ENCODE measurements around the gene PSME2. TPM values are rescaled to one million over a fixed set of nuclear protein-coding genes. Genes with fewer than 3 reads are reported as not detected.

The PSME2 gene
- total and polyA plus RNA-seq, 2 of the 13 experiments (the other 11 are each of a cell fraction or from before 2014, with no cell fraction given) = 332 to 716 TPM

GRCh38 chr14:24188251-24189058 is 42.0 kb upstream of the PSME2 start, which contains the start of gene IPO4 (continued):
- TF ChIP-seq USF2 (IDR thresholded peaks at IDR 0.05; ENCODE audit: low read depth, low read length) (peak; percentile 89), USF2 (CRISPR knock-in tag; IDR thresholded peaks at IDR 0.05; ENCODE audit: borderline replicate concordance) (peak; percentile 94), TIGD3 (CRISPR knock-in tag; IDR thresholded peaks at IDR 0.05; ENCODE audit: borderline replicate concordance) (peak; percentile 81), ZNF333 (CRISPR knock-in tag; IDR thresholded peaks at IDR 0.05; ENCODE audit: borderline replicate concordance) (peak; percentile 99), ZNF441 (CRISPR knock-in tag; IDR thresholded peaks at IDR 0.05; ENCODE audit: borderline replicate concordance) (peak; percentile 86), ZNF737 (CRISPR knock-in tag; IDR thresholded peaks at IDR 0.05; ENCODE audit: borderline replicate concordance) (no peak), ASH2L (IDR thresholded peaks at IDR 0.05; ENCODE audit: insufficient read length, low read depth, low read length) (peak; percentile 100), FOXP1 (IDR thresholded peaks at IDR 0.05) (no peak), FOXP1 (CRISPR knock-in tag; IDR thresholded peaks at IDR 0.05) (peak; percentile 70), ZNF776 (CRISPR knock-in tag; IDR thresholded peaks at IDR 0.05) (peak; percentile 99), ZNF605 (CRISPR knock-in tag; IDR thresholded peaks at IDR 0.05) (peak; percentile 99), HNF1A (IDR thresholded peaks at IDR 0.05; ENCODE audit: low read depth) (peak; percentile 88), HNF1A (CRISPR knock-in tag; IDR thresholded peaks at IDR 0.05; ENCODE audit: borderline replicate concordance) (peak; percentile 91), MATR3 (CRISPR knock-in tag; IDR thresholded peaks at IDR 0.05) (peak; percentile 12; the same call in 1 of the 2 replicates), ZBTB21 (CRISPR knock-in tag; IDR thresholded peaks at IDR 0.05) (peak; percentile 83), ZNF800 (CRISPR knock-in tag; IDR thresholded peaks at IDR 0.05) (peak; percentile 97), HNRNPUL1 (IDR thresholded peaks at IDR 0.05; ENCODE audit: low read depth, low read length) (no peak)
